ENCODE results near the gene SNED1. TPM values are rescaled to one million over a fixed set of nuclear protein-coding genes. Genes with fewer than 3 reads are reported as not detected.

Gene SNED1
- polyA plus RNA-seq, 3 donors: 0.02 to 3.4 (median 0.12) TPM

DNA sequence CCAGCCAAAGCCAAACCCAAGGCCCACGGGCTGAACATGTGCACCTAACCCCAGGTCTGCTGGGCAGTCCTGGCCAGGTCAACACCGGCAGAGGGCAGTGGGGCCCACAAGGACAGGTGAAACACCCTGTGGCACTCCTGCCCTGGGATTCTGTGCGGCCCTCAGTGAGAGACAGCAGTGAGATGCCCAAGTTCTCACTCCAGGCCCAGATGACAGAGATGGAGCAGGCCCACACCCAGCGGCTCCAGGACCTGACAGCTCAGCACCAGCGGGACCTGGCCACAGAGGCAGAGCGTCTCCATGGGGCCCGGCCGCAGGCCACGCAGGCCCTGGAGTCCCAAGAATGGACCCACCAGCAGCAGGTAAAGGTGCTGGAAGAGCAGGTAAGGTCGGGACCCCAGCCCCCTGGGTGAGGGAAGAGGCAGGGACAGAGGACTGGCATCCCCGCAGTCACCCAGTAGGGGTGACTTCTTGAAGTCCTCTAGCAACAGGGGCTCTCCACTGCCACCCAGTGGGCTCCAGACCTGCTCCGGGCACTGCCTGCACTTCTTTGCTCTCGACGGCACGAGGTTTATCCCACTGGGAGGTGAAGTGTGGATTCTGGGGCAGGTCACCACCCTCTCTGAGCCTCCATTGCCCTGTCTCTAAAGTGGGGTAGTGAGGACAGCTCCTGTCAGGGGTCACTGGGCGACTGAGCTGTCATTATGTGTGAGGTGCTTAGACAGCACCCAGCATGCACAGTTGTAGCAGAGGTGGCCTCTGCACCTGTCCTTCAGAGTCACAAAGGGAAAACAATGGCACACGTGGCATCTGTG is 8.8 kb upstream of the SNED1 start:
- H2AFZ ChIP-seq (ENCODE audit: insufficient read depth, low read depth, low read length, poor library complexity, severe bottlenecking): no peak overlapping the region
- intact Hi-C loops (cut with micrococcal nuclease): loop anchor here in 1 of 2 donors (10.0 kb wide), 2 partner anchors 165 to 745 kb away; partner anchors contain the start of genes D2HGDH and PPP1R7
- DNase-seq: peak in 1 of 3 donors; percentile 11
- Mint-ChIP-seq H3K9me3 (peaks cover 0 to 5% (median 2%) of the 10 kb centered on the region in 7 donors), H3K4me3 (no peak overlapping the region), H3K4me1 (peaks cover 18% of the 10 kb centered on the region), H3K36me3 (no peaks in the 10 kb centered on the region), H3K27me3 (ENCODE audit: low read depth in 3 of 3) (peaks cover 10 to 20% (median 10%) of the 10 kb centered on the region in 3 donors), H3K27ac (no peak overlapping the region)
- H3K9ac ChIP-seq (ENCODE audit: insufficient read depth, low read length, poor library complexity, severe bottlenecking): no peak overlapping the region
- H3K36me3 ChIP-seq (replicated peaks in 1 of 2; ENCODE audit: control insufficient read depth in 1 of 2, insufficient read depth in 2 of 2, low read length in 2 of 2): no peaks in the 10 kb centered on the region
- H4K20me1 ChIP-seq (ENCODE audit: insufficient read depth, low read length): no peaks in the 10 kb centered on the region
- H3K4me2 ChIP-seq (replicated peaks; ENCODE audit: extremely low read depth, low read length, poor library complexity, severe bottlenecking): no peak overlapping the region
- TF ChIP-seq, protein P1, sequence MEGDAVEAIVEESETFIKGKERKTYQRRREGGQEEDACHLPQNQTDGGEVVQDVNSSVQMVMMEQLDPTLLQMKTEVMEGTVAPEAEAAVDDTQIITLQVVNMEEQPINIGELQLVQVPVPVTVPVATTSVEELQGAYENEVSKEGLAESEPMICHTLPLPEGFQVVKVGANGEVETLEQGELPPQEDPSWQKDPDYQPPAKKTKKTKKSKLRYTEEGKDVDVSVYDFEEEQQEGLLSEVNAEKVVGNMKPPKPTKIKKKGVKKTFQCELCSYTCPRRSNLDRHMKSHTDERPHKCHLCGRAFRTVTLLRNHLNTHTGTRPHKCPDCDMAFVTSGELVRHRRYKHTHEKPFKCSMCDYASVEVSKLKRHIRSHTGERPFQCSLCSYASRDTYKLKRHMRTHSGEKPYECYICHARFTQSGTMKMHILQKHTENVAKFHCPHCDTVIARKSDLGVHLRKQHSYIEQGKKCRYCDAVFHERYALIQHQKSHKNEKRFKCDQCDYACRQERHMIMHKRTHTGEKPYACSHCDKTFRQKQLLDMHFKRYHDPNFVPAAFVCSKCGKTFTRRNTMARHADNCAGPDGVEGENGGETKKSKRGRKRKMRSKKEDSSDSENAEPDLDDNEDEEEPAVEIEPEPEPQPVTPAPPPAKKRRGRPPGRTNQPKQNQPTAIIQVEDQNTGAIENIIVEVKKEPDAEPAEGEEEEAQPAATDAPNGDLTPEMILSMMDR (IDR thresholded peaks at IDR 0.05): peak; percentile 8
- peaks cover 15% of the 10 kb centered on the region in 2 donors for H3K4me1 ChIP-seq (ENCODE audit: control insufficient read depth in 1 of 2, insufficient read depth in 2 of 2, low read length in 2 of 2)
- 95% methylated on average over 8 of the region's 17 CpGs for WGBS (ENCODE audit: insufficient coverage)
- H3K9me3 ChIP-seq (replicated peaks in 1 of 2; ENCODE audit: control insufficient read depth in 1 of 2, insufficient read depth in 1 of 2, low read length in 2 of 2): no peaks in the 10 kb centered on the region
- no peaks in the 10 kb centered on the region for H3K27me3 ChIP-seq (ENCODE audit: control insufficient read depth in 2 of 2, insufficient read depth in 2 of 2, low read length in 2 of 2)
- no peaks in the 10 kb centered on the region for H3K79me2 ChIP-seq (ENCODE audit: insufficient read depth, low read length)
- no peak overlapping the region for H3K27ac ChIP-seq (ENCODE audit: low read depth in 1 of 2, low read length in 2 of 2)
- H3K4me3 ChIP-seq (replicated peaks in 1 of 3; ENCODE audit: low read depth in 2 of 3, low read length in 3 of 3): no peak overlapping the region

DNA sequence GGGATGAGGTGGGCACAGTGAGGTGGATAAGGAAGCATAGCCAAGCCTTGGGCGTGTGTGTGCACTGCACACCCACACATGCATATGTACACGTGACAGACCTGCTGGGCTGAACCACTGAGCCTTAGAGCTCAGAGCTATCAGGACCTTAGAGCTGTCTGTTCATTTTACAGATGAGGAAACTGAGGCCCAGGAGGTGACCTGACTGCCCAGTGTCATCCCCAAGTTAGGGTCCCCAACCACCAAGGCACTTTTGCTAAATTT is 8.2 kb upstream of the SNED1 start:
- Histone ChIP-seq H2AFZ (ENCODE audit: insufficient read depth, low read depth, low read length, poor library complexity, severe bottlenecking) (no peak overlapping the region), H3K9ac (ENCODE audit: insufficient read depth, low read length, poor library complexity, severe bottlenecking) (no peak overlapping the region), H3K36me3 (replicated peaks in 1 of 2; ENCODE audit: control insufficient read depth in 1 of 2, insufficient read depth in 2 of 2, low read length in 2 of 2) (no peaks in the 10 kb centered on the region), H3K9me3 (replicated peaks in 1 of 2; ENCODE audit: control insufficient read depth in 1 of 2, insufficient read depth in 1 of 2, low read length in 2 of 2) (no peaks in the 10 kb centered on the region), H3K4me1 (ENCODE audit: control insufficient read depth in 1 of 2, insufficient read depth in 2 of 2, low read length in 2 of 2) (peaks cover 15% of the 10 kb centered on the region in 2 donors), H3K27ac (ENCODE audit: low read depth in 1 of 2, low read length in 2 of 2) (no peak overlapping the region), H3K4me3 (replicated peaks in 1 of 3; ENCODE audit: low read depth in 2 of 3, low read length in 3 of 3) (no peak overlapping the region), H3K79me2 (ENCODE audit: insufficient read depth, low read length) (no peaks in the 10 kb centered on the region), H3K27me3 (ENCODE audit: control insufficient read depth in 2 of 2, insufficient read depth in 2 of 2, low read length in 2 of 2) (no peaks in the 10 kb centered on the region), H3K4me2 (replicated peaks; ENCODE audit: extremely low read depth, low read length, poor library complexity, severe bottlenecking) (no peak overlapping the region), H4K20me1 (ENCODE audit: insufficient read depth, low read length) (no peaks in the 10 kb centered on the region)
- WGBS (ENCODE audit: insufficient coverage): 94% methylated on average over 2 of the region's 2 CpGs
- Mint-ChIP-seq H3K4me1 (peaks cover 18% of the 10 kb centered on the region), H3K36me3 (no peaks in the 10 kb centered on the region), H3K4me3 (no peak overlapping the region), H3K27ac (no peak overlapping the region), H3K27me3 (ENCODE audit: low read depth in 3 of 3) (peaks cover 10 to 26% (median 14%) of the 10 kb centered on the region in 3 donors), H3K9me3 (peaks cover 0 to 5% (median 2%) of the 10 kb centered on the region in 7 donors)
- intact Hi-C loops (cut with micrococcal nuclease): loop anchor here in 1 of 2 donors (10.0 kb wide), 2 partner anchors 165 to 745 kb away; partner anchors contain the start of genes D2HGDH and PPP1R7
- TF ChIP-seq, protein P1 (IDR thresholded peaks at IDR 0.05): peak; percentile 1
- no peak for DNase-seq

All from CD14-positive monocyte (primary cell).